Tibial nerve (tissue), 4 donors: Measurements from ENCODE around the gene SIVA1. TPM values are rescaled to one million over a fixed set of nuclear protein-coding genes. Genes with fewer than 3 reads are reported as not detected.

Experiments used
- DNase-seq, 2 donors: peaks; one replicate each; pipeline ENCODE4 v3.0.0-alpha.2; 2019; ENCODE audit warnings: low spot score in 2 of 2
- H3K27ac ChIP-seq, 4 donors: fragments of 200-600 bp; sonication (generic) in 3 of 4; one replicate each; pipeline ENCODE4 v1.5.1; 2017 to 2019; ENCODE audit warnings: mild to moderate bottlenecking in 1 of 4
- H3K27me3 ChIP-seq, 2 donors: fragments of 200-600 bp; sonication (generic) in 1 of 2; one replicate each; pipeline versions ENCODE4 v1.5.1 to v1.6.0; 2017 to 2019
- H3K36me3 ChIP-seq, 3 donors: fragments of 200-600 bp; sonication (generic); one replicate each; pipeline ENCODE4 v1.5.1; 2018 to 2019
- H3K4me1 ChIP-seq, 4 donors: fragments of 200-600 bp; sonication (generic) in 3 of 4; one replicate each; pipeline ENCODE4 v1.5.1; 2017 to 2019
- H3K4me3 ChIP-seq, 4 donors: fragments of 200-600 bp; sonication (generic) in 3 of 4; one replicate each; pipeline ENCODE4 v1.5.1; 2017 to 2019; ENCODE audit warnings: mild to moderate bottlenecking in 1 of 4, moderate library complexity in 1 of 4
- H3K9me3 ChIP-seq, 4 donors: fragments of 200-600 bp; sonication (generic) in 3 of 4; one replicate each; pipeline ENCODE4 v1.5.1; 2017 to 2019
- CTCF ChIP-seq, 5 experiments: fragments of 200-600 bp in 3 of 5; fragments of 450-650 bp in 2 of 5; sonication (generic) in 3 of 5; IDR thresholded peaks; one replicate each; pipeline ENCODE4 v1.5.1; 2016 to 2019; ENCODE audit warnings: antibody characterized with exemption in 5 of 5, mild to moderate bottlenecking in 3 of 5, moderate library complexity in 2 of 5
- EP300 ChIP-seq, 2 donors: sonication (generic); formaldehyde crosslinking; IDR thresholded peaks; one replicate each; pipeline ENCODE4 v1.6.1; 2017; ENCODE audit warnings: antibody characterized with exemption in 2 of 2, mild to moderate bottlenecking in 1 of 2
- POLR2A ChIP-seq, 2 donors: fragments of 450-650 bp; IDR thresholded peaks; one replicate each; pipeline ENCODE4 v1.6.1; 2017; ENCODE audit warnings: antibody characterized with exemption in 2 of 2, mild to moderate bottlenecking in 2 of 2, moderate library complexity in 2 of 2
- WGBS, 2 donors: methylation state at CpG; one replicate each; pipeline ENCODE4 v1.1.5; 2018; 5-methylcytosine and 5-hydroxymethylcytosine counted together
- total RNA-seq, 4 donors: library from RNA; depleted of rRNA; stranded (reverse); fragments of >200 nt; gene quantifications; one replicate each; pipeline ENCODE4 v1.1.0, GENCODE V29; 2016

SIVA1 gene
- total RNA-seq, 4 donors from 2014 or later, result 260 to 422 (median 378) TPM

GRCh38 chr14:104765517-104765916 is 12.6 kb downstream of the SIVA1 start:
- Histone ChIP-seq H3K27me3 (no peaks in the 10 kb centered on the region), H3K4me3 (no peak overlapping the region), H3K27ac (no peak overlapping the region), H3K36me3 (peaks cover 0 to 30% (median 0%) of the 10 kb centered on the region in 3 donors), H3K4me1 (peaks cover 0 to 18% (median 7%) of the 10 kb centered on the region in 4 donors), H3K9me3 (no peaks in the 10 kb centered on the region)
- WGBS, 2 donors, result 90 to 95% methylated on average over 3 of the region's 3 CpGs
- DNase-seq, result no peak
- TF ChIP-seq EP300 (IDR thresholded peaks at IDR 0.05) (no peak), CTCF (IDR thresholded peaks at IDR 0.05) (no peak), POLR2A (IDR thresholded peaks at IDR 0.05) (no peak)

DNA sequence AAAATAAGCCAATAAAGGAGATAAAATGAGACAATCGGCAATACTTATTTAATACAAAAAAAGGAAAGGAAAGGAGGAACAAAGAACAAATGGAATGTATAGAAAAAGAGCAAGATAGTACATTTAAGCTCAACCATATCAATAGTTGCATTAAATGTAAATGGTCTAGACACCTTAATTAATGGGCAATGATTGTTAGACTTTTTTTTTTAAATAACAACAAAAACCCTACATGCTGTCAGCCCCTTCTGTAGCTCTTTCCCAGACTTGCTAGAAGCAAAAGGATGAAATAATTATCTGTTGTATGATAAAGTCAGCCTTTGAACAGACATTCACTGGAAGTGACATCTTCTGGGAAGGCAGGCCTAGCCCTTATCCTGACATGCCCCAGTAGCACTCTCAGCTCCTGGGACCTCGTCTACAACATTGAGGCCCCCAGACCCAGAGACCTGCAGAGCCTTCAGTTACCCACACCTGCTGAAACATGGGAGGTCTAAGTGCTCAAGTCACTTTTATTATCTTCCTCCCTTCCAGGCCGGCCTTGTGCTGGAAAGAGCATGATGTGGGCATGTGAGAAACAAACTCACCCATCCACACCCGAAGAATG is 13.4 kb downstream of the SIVA1 start:
- TF ChIP-seq EP300 (IDR thresholded peaks at IDR 0.05) (no peak), CTCF (IDR thresholded peaks at IDR 0.05) (no peak), POLR2A (IDR thresholded peaks at IDR 0.05) (no peak)
- H3K36me3 ChIP-seq, result peaks cover 0 to 31% (median 0%) of the 10 kb centered on the region in 3 donors
- H3K27me3 ChIP-seq, result no peaks in the 10 kb centered on the region
- DNase-seq, result no peak
- WGBS, 2 donors, result 97 to 100% methylated on average over 4 of the region's 4 CpGs
- no peak overlapping the region for H3K4me3 ChIP-seq
- H3K27ac ChIP-seq, result no peak overlapping the region
- H3K4me1 ChIP-seq, result peaks cover 0 to 18% (median 7%) of the 10 kb centered on the region in 4 donors
- peaks cover 0 to 4% (median 0%) of the 10 kb centered on the region in 4 donors for H3K9me3 ChIP-seq

GRCh38 chr14:104766863-104767633 is 14.1 kb downstream of the SIVA1 start:
- no peak overlapping the region for H3K27ac ChIP-seq
- H3K4me3 ChIP-seq, result no peak overlapping the region
- no peak for DNase-seq
- peaks cover 0 to 18% (median 7%) of the 10 kb centered on the region in 4 donors for H3K4me1 ChIP-seq
- H3K9me3 ChIP-seq, result peaks cover 0 to 6% (median 0%) of the 10 kb centered on the region in 4 donors
- peaks cover 0 to 31% (median 0%) of the 10 kb centered on the region in 3 donors for H3K36me3 ChIP-seq
- WGBS, 2 donors, result 84 to 86% methylated on average over 15 of the region's 15 CpGs
- TF ChIP-seq EP300 (IDR thresholded peaks at IDR 0.05) (no peak), POLR2A (IDR thresholded peaks at IDR 0.05) (no peak), CTCF (IDR thresholded peaks at IDR 0.05) (no peak)
- no peaks in the 10 kb centered on the region for H3K27me3 ChIP-seq

DNA sequence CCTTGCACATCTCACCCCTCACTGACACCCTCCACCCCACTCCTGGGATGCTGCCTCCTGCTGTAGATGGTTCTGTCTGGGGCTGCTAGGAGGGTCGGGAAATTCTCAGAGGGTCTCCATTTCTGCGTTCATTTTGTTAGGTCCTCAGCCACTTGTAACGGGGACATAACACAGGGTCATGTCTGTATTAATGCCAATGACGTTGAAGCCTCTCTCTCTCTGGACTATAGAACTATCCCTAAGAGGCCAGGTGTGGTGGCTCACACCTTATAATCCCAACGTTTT is 14.6 kb downstream of the SIVA1 start:
- Histone ChIP-seq H3K9me3 (peaks cover 0 to 6% (median 0%) of the 10 kb centered on the region in 4 donors), H3K36me3 (peaks cover 0 to 31% (median 0%) of the 10 kb centered on the region in 3 donors), H3K27ac (no peak overlapping the region), H3K4me3 (no peak overlapping the region), H3K27me3 (no peaks in the 10 kb centered on the region), H3K4me1 (peaks cover 0 to 18% (median 7%) of the 10 kb centered on the region in 4 donors)
- WGBS, 2 donors, result 80 to 82% methylated on average over 5 of the region's 5 CpGs
- no peak for DNase-seq
- TF ChIP-seq POLR2A (IDR thresholded peaks at IDR 0.05) (no peak), EP300 (IDR thresholded peaks at IDR 0.05) (no peak), CTCF (IDR thresholded peaks at IDR 0.05) (no peak)
